Measurements from ENCODE around the gene GATAD2B.
"Not testable (repeated sequence)": the region's sequence is repeated elsewhere in the genome, so short reads cannot be mapped to it uniquely, and the experiment has no call there.

The GATAD2B gene

DNA sequence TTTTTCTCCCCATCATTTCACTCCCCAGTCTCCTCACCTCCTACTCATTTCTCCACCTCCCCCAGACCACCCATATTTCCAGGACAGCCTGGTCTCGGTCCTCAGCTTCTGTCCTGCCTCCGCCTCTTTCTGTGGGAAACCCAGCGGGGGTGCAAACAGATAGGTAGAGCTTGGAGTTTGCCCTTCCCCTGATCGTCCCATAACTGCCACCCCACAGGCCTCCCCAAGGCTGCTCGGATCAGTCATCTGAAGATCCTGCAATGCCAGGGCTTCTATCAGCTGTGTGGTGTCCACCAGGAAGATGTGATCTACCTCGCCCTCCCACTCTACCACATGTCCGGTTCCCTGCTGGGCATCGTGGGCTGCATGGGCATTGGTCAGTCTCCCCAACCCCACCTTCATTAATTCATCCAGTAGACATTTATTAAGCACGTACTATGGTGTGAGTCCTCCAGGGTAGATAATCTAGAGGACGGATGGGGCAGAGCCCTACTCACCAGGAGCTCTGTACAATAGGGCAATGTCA is 145.9 kb downstream of the GATAD2B start:
- DNase-seq (ENCODE audit: low spot score): no peak

DNA sequence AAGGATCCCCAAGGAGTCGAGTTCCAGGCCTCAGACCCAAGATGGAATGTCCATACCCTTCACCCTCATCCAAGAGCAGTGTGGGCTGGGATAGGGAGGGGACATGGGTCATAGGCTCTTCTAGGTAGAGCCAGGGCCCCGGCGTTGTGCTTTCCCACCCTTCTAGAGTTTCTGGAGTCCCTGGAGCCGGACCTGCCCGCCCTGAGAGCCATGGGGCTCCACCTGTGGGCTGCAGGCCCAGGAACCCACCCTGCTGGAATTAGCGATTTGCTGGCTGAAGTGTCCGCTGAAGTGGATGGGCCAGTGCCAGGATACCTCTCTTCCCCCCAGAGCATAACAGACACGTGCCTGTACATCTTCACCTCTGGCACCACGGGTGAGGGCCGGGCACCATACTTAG is 146.4 kb downstream of the GATAD2B start:
- no peak for DNase-seq (ENCODE audit: low spot score)

DNA sequence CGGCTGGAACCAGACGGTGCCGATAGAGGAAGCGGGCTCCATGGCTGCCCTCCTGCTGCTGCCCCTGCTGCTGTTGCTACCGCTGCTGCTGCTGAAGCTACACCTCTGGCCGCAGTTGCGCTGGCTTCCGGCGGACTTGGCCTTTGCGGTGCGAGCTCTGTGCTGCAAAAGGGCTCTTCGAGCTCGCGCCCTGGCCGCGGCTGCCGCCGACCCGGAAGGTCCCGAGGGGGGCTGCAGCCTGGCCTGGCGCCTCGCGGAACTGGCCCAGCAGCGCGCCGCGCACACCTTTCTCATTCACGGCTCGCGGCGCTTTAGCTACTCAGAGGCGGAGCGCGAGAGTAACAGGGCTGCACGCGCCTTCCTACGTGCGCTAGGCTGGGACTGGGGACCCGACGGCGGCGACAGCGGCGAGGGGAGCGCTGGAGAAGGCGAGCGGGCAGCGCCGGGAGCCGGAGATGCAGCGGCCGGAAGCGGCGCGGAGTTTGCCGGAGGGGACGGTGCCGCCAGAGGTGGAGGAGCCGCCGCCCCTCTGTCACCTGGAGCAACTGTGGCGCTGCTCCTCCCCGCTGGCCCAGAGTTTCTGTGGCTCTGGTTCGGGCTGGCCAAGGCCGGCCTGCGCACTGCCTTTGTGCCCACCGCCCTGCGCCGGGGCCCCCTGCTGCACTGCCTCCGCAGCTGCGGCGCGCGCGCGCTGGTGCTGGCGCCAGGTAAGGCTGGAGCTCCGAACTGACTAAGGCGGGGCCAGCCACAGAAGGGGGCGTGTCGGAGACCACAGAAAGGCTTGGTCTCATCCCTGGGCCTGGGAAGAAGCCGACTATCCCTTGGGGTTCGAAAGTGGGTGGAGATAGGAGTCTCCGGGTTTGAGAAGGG is 147.1 kb downstream of the GATAD2B start:
- peak; percentile 84 for DNase-seq (ENCODE audit: low spot score)

DNA sequence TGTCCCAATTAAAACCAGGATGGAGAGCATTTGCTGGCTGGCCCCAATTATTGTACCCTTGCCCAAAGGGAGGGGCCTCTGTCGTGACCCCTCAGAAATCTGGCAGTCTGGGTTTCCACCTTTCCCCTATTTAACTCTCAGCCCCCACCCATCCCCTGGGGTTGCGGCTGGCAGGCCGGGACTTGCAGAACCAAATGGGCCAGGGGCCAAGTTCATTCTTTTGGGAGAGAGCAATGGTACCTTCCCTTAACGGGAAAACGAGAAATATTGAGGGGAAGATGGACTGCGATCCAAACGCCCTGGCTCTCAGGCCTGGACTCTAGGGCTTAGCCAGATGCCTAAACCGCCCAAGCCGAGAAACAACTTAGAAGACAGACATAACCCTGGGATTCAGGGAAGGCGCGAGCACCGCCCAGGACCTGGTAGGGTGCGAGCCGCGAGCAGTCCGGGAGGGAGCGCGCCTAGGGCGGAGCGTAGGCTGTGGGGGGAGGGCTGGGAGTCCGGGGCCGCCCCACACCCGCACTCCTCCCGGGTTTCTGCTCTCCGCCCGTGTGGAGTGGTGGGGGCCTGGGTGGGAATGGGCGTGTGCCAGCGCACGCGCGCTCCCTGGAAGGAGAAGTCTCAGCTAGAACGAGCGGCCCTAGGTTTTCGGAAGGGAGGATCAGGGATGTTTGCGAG is 147.9 kb downstream of the GATAD2B start, which contains the start of gene SLC27A3:
SLC27A3 (plus strand) TSS at position 628 of the 678 bp plus-strand sequence. CDS start 91 bp downstream, outside the sequence.
- DNase-seq (ENCODE audit: low spot score): peak; percentile 64

DNA sequence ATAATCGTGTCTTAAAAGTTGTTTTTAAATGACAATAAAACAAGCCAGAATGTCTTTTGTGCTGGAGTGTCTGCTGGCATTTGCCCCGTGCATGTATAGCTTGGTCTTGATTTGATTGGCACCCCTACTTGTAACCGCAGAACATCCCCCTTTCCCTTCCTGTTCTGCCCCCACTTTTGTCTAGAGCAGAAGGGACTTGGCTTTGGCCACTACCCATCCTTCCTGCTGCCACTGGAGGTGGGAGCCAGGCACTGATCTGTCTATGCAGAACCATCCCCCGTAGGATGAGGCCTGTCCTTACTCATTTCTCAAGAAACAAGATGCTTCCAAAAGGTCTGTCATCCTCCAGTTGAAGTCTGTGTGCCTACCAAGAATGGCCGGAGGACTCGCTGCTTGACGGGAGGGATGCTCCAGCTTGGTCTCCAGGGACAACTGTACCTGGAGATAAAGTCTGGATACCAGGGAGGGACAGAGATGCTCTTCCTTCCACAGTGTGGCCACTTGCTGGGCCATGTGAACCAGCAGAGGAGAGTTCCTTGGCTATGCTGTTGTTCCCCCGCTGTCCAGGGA is 148.7 kb downstream of the GATAD2B start:
- no peak for DNase-seq (ENCODE audit: low spot score)

DNA sequence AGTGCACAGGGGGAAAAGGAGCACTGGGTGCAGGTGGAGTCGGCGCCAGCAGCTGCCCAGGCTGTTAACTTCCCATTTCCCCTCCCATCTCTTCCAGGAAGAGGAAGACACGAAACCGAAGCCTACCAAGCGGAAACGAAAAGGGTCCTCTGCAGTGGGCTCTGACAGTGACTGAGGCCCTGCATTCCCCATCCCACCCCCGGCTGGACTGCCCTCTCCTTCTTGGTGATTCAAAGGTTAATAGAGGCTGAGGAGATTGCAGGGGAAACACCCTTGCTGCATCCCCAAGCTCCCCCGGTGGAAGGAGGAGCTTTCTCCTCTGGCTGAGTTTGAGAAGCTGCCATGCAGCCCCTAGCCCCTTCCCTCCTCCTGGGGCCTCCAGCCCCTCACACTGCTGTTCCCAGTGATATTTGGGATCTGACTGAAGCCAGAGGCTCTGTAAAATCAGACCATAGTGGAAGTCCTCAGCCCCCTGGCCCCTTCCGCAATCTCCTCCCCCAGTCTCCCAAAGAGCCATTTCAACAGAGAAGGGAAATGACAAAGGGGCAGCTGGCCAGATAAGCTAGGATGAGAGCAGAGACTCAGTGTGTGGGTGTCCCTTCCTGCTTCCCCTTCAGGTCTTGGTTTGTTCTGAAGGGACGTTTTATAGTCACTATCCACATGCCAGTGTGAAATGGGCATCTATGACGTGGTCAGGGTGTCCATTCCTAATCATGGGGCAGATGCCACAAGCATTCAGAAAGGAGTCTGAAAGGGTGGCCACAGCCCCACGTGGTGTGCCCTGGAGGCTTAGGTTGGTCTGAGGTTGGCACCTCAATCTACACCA is 149.5 kb downstream of the GATAD2B start:
- DNase-seq (ENCODE audit: low spot score): no peak

DNA sequence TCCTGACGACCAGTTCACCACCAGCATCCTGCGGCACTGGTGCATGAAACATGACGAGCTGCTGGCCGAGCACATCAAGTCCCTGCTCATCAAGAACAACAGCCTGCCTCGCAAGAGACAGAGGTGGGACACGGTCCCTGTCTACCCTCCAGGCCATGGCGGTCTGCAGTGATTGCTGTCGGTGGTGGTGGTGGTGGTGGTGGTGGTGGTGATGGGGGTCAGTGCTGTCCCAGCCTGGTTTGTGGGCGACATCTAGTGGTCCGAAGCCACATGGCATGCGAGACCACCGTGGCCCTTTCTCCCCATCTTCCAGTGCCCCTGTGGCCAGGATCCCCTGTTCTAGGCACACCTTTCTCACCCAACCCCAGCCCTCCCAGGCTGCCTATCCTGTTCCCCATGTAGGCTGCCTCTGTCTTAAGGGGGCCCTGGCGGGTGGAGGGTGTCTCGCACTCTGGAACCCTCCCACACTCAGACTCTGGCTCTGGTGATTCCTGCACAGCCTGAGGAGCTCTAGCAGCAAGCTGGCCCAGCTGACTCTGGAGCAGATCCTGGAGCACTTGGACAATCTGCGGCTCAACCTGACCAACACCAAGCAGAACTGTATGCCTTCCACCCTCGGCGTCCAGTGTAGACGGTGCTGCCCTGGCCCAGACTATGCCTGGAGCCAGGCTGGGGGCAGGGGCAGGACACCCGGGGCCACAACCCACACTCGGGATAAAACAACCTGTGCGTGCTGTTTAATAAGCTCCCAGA is 150.8 kb downstream of the GATAD2B start:
- DNase-seq (ENCODE audit: low spot score): peak; percentile 73

DNA sequence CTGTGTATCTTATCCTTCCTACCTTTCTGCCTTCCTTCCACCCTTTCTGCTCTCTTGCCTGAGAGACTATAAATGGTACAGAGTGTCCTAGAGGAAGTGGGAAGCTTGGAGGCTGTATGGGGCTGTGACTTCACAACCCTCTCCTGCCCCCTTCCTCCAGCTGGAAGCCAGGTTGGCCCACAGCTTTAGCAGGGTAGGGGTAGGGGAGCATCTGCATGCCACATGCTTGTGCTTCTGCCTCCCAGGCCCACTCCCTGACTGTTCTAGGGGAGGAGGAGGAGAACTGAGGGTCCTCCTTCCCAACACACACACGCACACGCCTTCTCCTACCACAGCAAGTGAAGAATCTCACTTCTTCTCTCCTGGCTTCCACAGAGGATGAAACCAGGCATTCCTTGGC is 151.5 kb downstream of the GATAD2B start:
- no peak for DNase-seq (ENCODE audit: low spot score)

DNA sequence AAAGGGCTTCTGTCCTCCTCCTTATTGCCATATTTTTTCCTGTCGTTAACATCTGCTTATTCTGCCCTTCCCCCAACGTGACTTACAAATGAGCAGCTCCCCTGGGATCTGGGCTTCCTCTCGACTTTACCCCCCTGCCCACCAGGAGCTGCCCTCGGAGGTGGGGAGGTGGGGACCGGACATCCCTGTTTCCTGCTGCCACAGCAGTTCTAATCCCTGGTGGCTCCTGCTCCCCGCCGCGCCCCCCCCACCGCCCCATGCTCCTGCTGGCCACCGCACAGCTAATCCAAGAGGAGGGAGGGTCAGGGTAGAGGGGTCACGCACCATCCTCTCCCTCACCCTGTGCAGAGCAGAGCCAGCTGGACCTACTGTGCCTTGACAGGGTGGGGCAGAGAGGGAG is 152.0 kb downstream of the GATAD2B start:
- no peak for DNase-seq (ENCODE audit: low spot score)

DNA sequence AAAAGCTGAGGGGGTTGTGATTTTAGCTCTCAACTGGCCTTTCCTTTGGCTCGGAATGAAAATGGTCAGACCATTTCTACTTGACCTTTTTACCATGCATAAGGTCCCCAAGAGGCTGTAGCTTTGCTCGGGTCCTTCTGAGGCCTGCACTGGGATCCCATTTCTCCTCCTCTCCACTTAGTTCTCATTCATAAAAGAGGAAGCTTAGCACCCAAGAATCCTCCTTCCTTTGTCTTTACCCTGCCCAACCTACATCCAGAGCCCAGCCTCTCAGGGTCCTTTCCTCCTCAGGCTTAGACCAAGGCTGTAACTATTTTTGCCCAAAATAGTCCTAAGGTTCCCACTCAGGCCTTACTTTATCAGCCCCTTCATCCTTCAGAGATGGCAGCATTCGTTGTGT is 153.6 kb downstream of the GATAD2B start:
- DNase-seq (ENCODE audit: low spot score): no peak

DNA sequence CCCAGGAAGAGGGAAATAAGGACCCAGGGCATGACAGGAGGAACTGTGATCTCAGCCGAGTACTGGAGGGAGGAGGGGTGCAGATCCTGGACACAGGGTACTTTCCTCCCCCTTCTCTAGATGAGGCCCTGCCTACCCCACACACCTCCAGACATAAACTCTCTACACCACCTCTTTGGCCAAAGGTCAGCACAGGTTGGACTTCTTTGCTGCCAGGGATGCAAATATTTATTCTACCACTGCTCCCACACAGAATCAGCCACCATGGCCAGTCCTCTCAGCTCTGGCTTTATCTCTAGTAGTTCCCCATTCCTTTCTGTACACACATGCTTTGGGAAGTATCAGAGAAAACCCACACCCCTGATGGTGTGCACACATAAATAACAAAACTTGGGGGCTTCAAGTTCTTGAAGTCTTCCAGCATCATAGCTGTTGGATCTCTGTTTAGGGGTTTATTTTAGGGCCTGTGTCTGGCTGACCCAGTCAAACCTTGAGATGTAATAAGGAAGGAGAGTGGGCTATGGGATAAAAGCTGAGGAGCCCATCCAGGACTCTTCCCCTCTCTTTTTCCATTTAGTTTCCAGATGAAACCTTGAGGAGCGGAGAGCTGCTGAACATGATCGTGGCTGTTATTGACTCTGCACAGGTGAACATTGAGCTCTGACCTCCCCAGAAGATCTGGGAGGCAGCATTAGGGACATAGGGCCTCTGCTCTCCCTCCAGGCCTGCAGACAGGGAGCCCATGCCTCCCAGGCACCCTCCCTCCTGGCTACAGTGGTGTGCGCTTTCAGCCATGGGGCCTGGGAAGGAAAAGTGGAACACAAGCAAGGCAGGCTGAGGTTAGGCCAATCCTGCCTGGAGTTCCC is 154.2 kb downstream of the GATAD2B start:
- DNase-seq (ENCODE audit: low spot score): peak; percentile 66

DNA sequence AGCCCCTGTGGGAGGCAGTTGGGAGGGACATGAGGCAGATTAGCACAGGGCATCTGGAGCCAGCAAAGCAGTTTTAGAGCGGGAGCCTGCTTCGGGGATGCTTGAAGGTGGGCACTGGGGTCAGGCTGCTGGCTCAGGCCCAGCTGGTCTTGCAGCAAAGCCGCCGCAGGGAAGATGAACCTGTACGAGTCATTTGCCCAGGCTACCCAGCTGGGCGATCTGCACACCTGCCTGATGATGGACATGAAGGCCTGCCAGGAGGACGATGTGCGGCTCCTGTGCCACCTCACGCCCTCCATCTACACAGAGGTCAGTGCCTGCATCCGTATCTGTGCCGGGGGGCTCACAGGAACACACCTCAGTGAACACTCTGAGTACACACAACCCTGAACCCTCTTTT is 155.3 kb downstream of the GATAD2B start:
- DNase-seq (ENCODE audit: low spot score): no peak

DNA sequence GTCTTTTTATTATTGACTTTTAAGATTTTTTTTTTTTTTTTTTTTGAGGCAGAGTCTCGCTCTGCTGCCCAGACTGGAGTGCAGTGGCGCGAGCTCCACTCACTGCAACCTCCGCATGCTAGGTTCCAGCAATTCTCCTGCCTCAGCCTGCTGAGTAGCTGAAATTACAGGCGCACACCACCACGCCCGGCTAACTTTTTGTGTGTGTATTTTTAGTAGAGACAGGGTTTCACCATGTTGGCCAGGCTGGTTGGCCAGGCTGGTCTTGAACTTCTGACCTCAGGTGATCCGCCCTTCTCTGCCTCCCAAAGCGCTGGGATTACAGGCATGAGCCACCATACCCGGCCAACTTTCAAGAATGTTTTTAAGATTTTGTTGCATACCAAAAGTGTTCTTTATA is 156.1 kb downstream of the GATAD2B start:
- DNase-seq (ENCODE audit: low spot score): not testable (repeated sequence)

DNA sequence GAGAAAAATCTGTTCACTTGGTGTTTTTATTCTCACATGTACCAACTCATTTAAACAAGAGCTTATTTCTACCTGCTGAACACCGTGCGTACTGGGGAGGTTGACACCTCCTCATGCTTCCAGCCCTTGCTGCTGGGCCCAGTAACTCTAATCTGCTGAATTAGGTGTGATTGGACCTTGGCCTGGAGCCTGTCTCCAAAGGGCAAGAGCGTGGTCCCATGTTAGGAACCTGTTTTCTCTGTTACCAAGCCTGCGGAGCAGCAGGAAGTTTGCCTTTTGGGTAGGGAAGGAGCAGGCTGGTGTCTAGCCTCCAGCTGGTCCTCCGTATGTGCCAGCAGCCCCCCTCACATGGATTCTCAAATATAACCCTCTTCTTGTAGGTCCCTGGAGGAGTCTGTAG is 158.5 kb downstream of the GATAD2B start:
- DNase-seq (ENCODE audit: low spot score): no peak

DNA sequence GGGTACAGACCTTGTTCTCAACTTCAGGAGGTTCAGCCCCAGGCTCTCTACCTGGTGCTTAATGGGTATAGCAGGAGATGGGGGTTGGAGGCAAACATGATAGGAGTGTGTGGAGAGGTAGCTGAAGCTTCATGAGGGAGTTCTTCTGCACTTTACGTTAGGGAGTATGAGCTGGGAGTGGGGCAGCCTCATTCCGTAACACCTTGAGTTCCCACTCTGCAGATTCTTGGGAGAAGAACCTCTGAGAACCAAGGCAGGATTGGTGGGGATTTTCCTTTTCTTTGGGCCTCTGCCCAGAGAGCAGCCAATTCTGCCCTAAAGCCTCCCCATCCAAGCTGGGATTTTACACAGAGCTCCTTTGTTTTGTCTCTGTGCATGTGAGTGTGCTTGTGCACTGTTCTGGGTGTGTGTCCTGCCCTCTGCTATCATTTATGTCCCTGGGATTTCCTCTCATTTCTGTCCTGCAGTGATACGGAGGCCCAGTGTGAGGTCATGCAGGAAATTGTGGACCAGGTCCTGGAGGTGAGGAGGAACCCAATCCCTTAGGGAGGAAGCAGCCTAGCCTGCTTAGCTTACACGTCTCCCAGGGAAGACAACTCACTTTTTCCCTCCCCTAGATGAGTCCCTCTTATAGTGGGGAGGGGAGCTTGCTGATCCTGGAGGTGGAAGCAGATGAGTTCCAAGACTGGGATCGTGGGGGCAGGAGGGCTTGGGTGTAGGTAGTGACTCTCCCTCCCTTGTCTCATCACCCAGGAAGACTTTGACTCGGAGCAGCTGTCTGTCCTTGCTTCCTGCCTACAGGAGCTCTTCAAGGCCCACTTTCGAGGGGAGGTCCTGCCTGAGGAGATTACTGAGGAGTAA is 159.2 kb downstream of the GATAD2B start:
- DNase-seq (ENCODE audit: low spot score): no peak

DNA sequence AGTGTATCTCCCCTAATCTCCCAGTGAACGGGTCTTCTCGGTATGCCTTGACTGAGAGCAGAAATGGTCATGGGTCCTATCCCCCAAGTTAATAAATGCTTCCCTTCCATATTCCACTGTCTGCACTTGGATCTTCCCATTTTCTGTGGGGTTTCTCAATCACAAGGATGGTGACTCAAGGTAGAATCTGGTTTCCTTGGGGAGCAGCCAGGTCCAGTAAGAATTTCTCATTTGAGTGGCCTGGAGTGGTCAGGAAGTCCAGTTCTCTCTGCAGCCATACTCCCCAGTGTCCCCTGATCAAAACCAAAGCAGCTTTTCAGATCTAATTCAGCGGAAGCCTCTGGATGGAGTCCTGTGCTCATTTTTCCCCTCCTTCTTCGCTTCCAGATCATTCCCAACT is 162.3 kb downstream of the GATAD2B start:
- no peak for DNase-seq (ENCODE audit: low spot score)

All from HuH-7 (cell line).